HCT116 (cell line): ENCODE results near the gene TNC. TPM values are rescaled to one million over a fixed set of nuclear protein-coding genes. Genes with fewer than 3 reads are reported as not detected.

Source experiments
- ATAC-seq: fragments of 200-7000 bp; cut with Tn5 transposase; 2 replicates; pipeline ENCODE4 v1.9.1; 2020; ENCODE audit warnings: mild to moderate bottlenecking, moderate library complexity
- BruUV-seq: library from RNA; stranded (reverse); fragments of 400-500 nt; replicated peaks from 2 replicates; lab custom pipeline; 2021; lab: Mats Ljungman, UMichigan
- CTCF ChIA-PET: fragments of 300-600 bp; sonication (Branson Sonifier 250); formaldehyde crosslinking; loops from one replicate; lab custom pipeline; 2021; ENCODE audit warnings: antibody characterized with exemption; lab: Charles Lee
- POLR2A ChIA-PET: fragments of 300-600, 350-600 bp; sonication (Branson Sonifier 250); formaldehyde crosslinking; loops from one replicate; lab custom pipeline; 2021; ENCODE audit warnings: antibody characterized with exemption; lab: Charles Lee
- RAD21 ChIA-PET, 2 experiments: fragments of 300-600 bp; sonication (Branson Sonifier 250); formaldehyde crosslinking; loops; one replicate each; lab custom pipeline; 2023; ENCODE audit warnings: low total read pairs in 2 of 2; ENCODE audit not compliant: uncharacterized antibody in 2 of 2, unreplicated experiment in 2 of 2, low non-redundant PET in 1 of 2; lab: Charles Lee
- DNase-seq: peaks from one replicate; pipeline ENCODE4 v3.0.0-alpha.2; 2010; ENCODE audit warnings: low read depth, low spot score
- H2AFZ ChIP-seq: fragments of 200-600 bp; shearing (Covaris generic), sonication (generic); 2 replicates; pipeline ENCODE4 v1.6.1; 2017; ENCODE audit warnings: low read depth, mixed run types, mixed read lengths, antibody characterized with exemption, low read length; ENCODE audit not compliant: poor library complexity, severe bottlenecking
- H3K27ac ChIP-seq: 2 replicates; pipeline ENCODE4 v1.5.1; 2012; ENCODE audit warnings: low read depth, low read length
- H3K27me3 ChIP-seq: fragments of 200-600 bp; sonication (generic); 2 replicates; pipeline ENCODE4 v1.6.1; 2016; ENCODE audit warnings: mixed run types, low read length, mixed read lengths; ENCODE audit not compliant: insufficient read depth
- H3K36me3 ChIP-seq, 2 experiments: fragments of 200-500 bp in 1 of 2; fragments of 200-600 bp in 1 of 2; sonication (Bioruptor generic) in 1 of 2; sonication (generic) in 1 of 2; 2 replicates each; pipeline versions ENCODE4 v1.5.1 to v1.6.1; 2014 to 2016; ENCODE audit warnings: low read length in 2 of 2, inconsistent platforms in 1 of 2, mixed read lengths in 1 of 2, mixed run types in 1 of 2; ENCODE audit not compliant: insufficient read depth in 2 of 2, control insufficient read depth in 1 of 2
- H3K4me1 ChIP-seq, 2 experiments: fragments of 200-600 bp in 1 of 2; sonication (generic) in 1 of 2; 2 replicates each; pipeline versions ENCODE4 v1.5.1 to v1.6.1; 2012 to 2017; ENCODE audit warnings: low read length in 2 of 2, inconsistent platforms in 1 of 2, mild to moderate bottlenecking in 1 of 2, mixed read lengths in 1 of 2, mixed run types in 1 of 2, moderate library complexity in 1 of 2; ENCODE audit not compliant: insufficient read depth in 2 of 2, control insufficient read depth in 1 of 2
- H3K4me2 ChIP-seq: fragments of 200-600 bp; sonication (generic); 2 replicates; pipeline ENCODE4 v1.6.1; 2017; ENCODE audit warnings: mixed run types, low read length, mixed read lengths
- H3K4me3 ChIP-seq, 2 experiments: fragments of 200-600 bp in 1 of 2; sonication (generic) in 1 of 2; replicated peaks in 1 of 2; 2 replicates each; pipeline ENCODE4 v1.5.1; 2011 to 2016; ENCODE audit warnings: low read length in 2 of 2, control low read depth in 1 of 2, low read depth in 1 of 2, mild to moderate bottlenecking in 1 of 2, mixed read lengths in 1 of 2, mixed run types in 1 of 2
- H3K79me2 ChIP-seq: fragments of 200-600 bp; sonication (generic); 2 replicates; pipeline ENCODE4 v1.6.1; 2017; ENCODE audit warnings: mild to moderate bottlenecking, mixed run types, low read length, moderate library complexity, mixed read lengths; ENCODE audit not compliant: insufficient read depth
- H3K9ac ChIP-seq: fragments of 200-600 bp; sonication (generic); 2 replicates; pipeline ENCODE4 v1.6.1; 2016; ENCODE audit warnings: low read length, mixed read lengths
- H3K9me2 ChIP-seq: fragments of 200-600 bp; sonication (generic), shearing (Covaris generic); 2 replicates; pipeline ENCODE4 v1.6.1; 2017; ENCODE audit warnings: mixed run types, mild to moderate bottlenecking, moderate library complexity; ENCODE audit not compliant: insufficient read depth
- H3K9me3 ChIP-seq, 2 experiments: fragments of 200-500 bp in 1 of 2; fragments of 200-600 bp in 1 of 2; sonication (Bioruptor generic) in 1 of 2; sonication (generic) in 1 of 2; 2 replicates each; pipeline ENCODE4 v1.6.1; 2014 to 2017; ENCODE audit warnings: low read length in 2 of 2, mixed read lengths in 2 of 2, inconsistent platforms in 1 of 2, low read depth in 1 of 2, mild to moderate bottlenecking in 1 of 2, mixed run types in 1 of 2, moderate library complexity in 1 of 2; ENCODE audit not compliant: control insufficient read depth in 1 of 2, insufficient read depth in 1 of 2
- H4K20me1 ChIP-seq: fragments of 200-600 bp; sonication (generic), shearing (Covaris generic); 2 replicates; pipeline ENCODE4 v1.6.1; 2017; ENCODE audit warnings: mixed run types, mild to moderate bottlenecking, moderate library complexity; ENCODE audit not compliant: insufficient read depth
- CBX3 ChIP-seq: IDR thresholded peaks from 2 replicates; pipeline ENCODE4 v1.6.1; 2012; ENCODE audit warnings: low read depth
- EZH2 ChIP-seq: fragments of 200-600 bp; sonication (generic); IDR thresholded peaks from 2 replicates; pipeline ENCODE4 v1.6.1; 2017; ENCODE audit warnings: antibody characterized with exemption, mixed run types
- EZH2phosphoT487 ChIP-seq: fragments of 200-600 bp; IDR thresholded peaks from 2 replicates; pipeline ENCODE4 v1.6.1; 2018; ENCODE audit warnings: antibody characterized with exemption, borderline replicate concordance
- JUND ChIP-seq: IDR thresholded peaks from 2 replicates; pipeline ENCODE4 v1.6.1; 2012
- POLR2A ChIP-seq: IDR thresholded peaks from 2 replicates; pipeline ENCODE4 v1.7.0; 2011; ENCODE audit warnings: borderline replicate concordance; ENCODE audit not compliant: insufficient read depth, insufficient read length; ENCODE audit errors: extremely low read depth
- POLR2AphosphoS5 ChIP-seq: IDR thresholded peaks from 2 replicates; pipeline ENCODE4 v1.6.1; 2011; ENCODE audit warnings: mild to moderate bottlenecking, low read depth, low read length, moderate library complexity
- TCF7L2 ChIP-seq: IDR thresholded peaks from 2 replicates; pipeline ENCODE4 v1.7.0; 2011; ENCODE audit warnings: borderline replicate concordance, inconsistent platforms; ENCODE audit not compliant: insufficient read depth, insufficient read length; ENCODE audit errors: extremely low read depth
- ZFX ChIP-seq: fragments of 450-650 bp; IDR thresholded peaks from 2 replicates; pipeline ENCODE4 v1.6.1; 2017
- intact Hi-C: fragments of 100-400 bp; cut with micrococcal nuclease; formaldehyde crosslinking; loops from 2 replicates; pipeline ENCODE4 v1.10.0; 2022
- total RNA-seq: library from RNA; stranded (reverse); gene quantifications from one replicate; pipeline ENCODE4 v1.2.1, GENCODE V29; 2021; ENCODE audit not compliant: unreplicated experiment
- TF ChIP-seq, protein P1 (sequence below): IDR thresholded peaks from 2 replicates; pipeline ENCODE4 v1.6.1; 2012
- TF ChIP-seq, protein P2 (sequence below): IDR thresholded peaks from 2 replicates; pipeline ENCODE4 v1.6.1; 2012; ENCODE audit warnings: low read depth

TNC gene
- total RNA-seq, 1 experiment from 2014 or later = 0.49 TPM

DNA sequence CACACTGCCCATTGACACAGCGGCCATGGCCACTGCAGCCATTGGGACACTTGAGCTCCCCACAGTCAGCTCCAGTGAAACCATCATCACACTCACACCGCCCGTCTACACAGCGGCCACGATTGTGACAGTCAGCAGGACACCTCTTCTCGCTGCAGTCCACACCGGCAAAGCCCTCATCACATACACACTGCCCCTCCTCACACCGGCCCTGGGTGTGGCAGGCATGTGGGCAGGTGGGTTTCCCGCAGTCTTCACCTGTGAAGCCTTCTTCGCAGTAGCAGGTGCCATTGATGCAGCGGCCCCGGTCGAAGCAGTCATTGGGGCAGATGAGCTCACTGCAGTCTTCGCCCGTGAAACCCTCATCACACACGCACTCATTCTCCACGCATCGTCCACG lies 31.5 kb downstream of the TNC start:
- no peaks in the 10 kb centered on the region for H3K79me2 ChIP-seq
- no peaks in the 10 kb centered on the region for H3K36me3 ChIP-seq
- no peak overlapping the region for H3K9ac ChIP-seq
- no peak overlapping the region for H3K4me2 ChIP-seq
- ChIA-PET CTCF (no interaction called here), RAD21 (no interaction called here), POLR2A (no interaction called here)
- BruUV-seq = no TSS peak
- no peak overlapping the region for H3K4me3 ChIP-seq
- intact Hi-C loops = no loop called here
- H3K9me2 ChIP-seq = no peaks in the 10 kb centered on the region
- no peaks in the 10 kb centered on the region for H4K20me1 ChIP-seq
- H2AFZ ChIP-seq = no peak overlapping the region
- H3K27ac ChIP-seq = no peak overlapping the region
- no peak for TF ChIP-seq EZH2phosphoT487
- TF ChIP-seq, protein P1, sequence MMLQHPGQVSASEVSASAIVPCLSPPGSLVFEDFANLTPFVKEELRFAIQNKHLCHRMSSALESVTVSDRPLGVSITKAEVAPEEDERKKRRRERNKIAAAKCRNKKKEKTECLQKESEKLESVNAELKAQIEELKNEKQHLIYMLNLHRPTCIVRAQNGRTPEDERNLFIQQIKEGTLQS = no peak
- no peak for TF ChIP-seq EZH2
- no peaks in the 10 kb centered on the region for H3K27me3 ChIP-seq
- H3K4me1 ChIP-seq = no peaks in the 10 kb centered on the region
- H3K9me3 ChIP-seq = no peaks in the 10 kb centered on the region
- ATAC-seq (no peak), DNase-seq (no peak)

DNA sequence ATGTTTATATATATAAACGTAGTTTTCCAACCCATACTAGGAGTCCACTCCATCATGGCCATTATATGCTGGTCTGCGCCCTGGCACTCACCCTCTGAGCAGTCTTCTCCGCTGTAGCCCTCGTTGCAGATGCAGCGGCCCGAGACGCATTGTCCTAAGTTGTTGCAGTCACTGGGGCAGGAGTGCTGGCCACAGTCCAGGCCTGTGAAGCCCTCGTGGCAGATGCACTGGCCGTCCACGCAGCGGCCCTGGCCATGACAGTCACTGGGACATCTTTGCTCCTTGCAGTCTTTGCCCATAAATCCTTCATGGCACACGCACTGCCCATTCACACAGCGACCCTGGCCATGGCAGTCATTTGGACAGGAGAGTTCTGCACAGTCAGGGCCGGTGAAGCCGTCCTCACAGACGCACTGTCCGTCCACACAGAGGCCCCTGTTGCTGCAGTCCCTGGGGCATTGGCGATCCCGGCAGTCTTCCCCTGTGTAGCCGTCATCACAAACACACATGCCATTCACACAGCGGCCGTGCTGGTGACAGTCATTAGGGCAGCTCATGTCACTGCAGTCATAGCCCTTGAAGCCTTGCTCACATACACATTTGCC lies 32.1 kb downstream of the TNC start:
- intact Hi-C loops = no loop called here
- no peaks in the 10 kb centered on the region for H3K4me1 ChIP-seq
- ATAC-seq (no peak), DNase-seq (no peak)
- CTCF ChIA-PET = no interaction called here
- no peak overlapping the region for H3K9ac ChIP-seq
- H3K9me2 ChIP-seq = no peaks in the 10 kb centered on the region
- no peaks in the 10 kb centered on the region for H3K9me3 ChIP-seq
- no TSS peak for BruUV-seq
- RAD21 ChIA-PET = no interaction called here
- POLR2A ChIA-PET = no interaction called here
- H3K36me3 ChIP-seq = no peaks in the 10 kb centered on the region
- no peaks in the 10 kb centered on the region for H3K27me3 ChIP-seq
- no peak overlapping the region for H3K4me3 ChIP-seq
- no peak overlapping the region for H3K27ac ChIP-seq
- TF ChIP-seq POLR2AphosphoS5 = no peak
- TF ChIP-seq TCF7L2 = no peak
- no peak for TF ChIP-seq ZFX
- TF ChIP-seq POLR2A = no peak
- TF ChIP-seq JUND = no peak
- no peak for TF ChIP-seq CBX3
- TF ChIP-seq, protein P2, sequence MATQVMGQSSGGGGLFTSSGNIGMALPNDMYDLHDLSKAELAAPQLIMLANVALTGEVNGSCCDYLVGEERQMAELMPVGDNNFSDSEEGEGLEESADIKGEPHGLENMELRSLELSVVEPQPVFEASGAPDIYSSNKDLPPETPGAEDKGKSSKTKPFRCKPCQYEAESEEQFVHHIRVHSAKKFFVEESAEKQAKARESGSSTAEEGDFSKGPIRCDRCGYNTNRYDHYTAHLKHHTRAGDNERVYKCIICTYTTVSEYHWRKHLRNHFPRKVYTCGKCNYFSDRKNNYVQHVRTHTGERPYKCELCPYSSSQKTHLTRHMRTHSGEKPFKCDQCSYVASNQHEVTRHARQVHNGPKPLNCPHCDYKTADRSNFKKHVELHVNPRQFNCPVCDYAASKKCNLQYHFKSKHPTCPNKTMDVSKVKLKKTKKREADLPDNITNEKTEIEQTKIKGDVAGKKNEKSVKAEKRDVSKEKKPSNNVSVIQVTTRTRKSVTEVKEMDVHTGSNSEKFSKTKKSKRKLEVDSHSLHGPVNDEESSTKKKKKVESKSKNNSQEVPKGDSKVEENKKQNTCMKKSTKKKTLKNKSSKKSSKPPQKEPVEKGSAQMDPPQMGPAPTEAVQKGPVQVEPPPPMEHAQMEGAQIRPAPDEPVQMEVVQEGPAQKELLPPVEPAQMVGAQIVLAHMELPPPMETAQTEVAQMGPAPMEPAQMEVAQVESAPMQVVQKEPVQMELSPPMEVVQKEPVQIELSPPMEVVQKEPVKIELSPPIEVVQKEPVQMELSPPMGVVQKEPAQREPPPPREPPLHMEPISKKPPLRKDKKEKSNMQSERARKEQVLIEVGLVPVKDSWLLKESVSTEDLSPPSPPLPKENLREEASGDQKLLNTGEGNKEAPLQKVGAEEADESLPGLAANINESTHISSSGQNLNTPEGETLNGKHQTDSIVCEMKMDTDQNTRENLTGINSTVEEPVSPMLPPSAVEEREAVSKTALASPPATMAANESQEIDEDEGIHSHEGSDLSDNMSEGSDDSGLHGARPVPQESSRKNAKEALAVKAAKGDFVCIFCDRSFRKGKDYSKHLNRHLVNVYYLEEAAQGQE = no peak
- H3K4me2 ChIP-seq = no peak overlapping the region
- no peaks in the 10 kb centered on the region for H3K79me2 ChIP-seq
- H2AFZ ChIP-seq = no peak overlapping the region
- no peaks in the 10 kb centered on the region for H4K20me1 ChIP-seq
